GM23338 (cell line): Measurements from ENCODE around the gene SSBP2. TPM values are rescaled to one million over a fixed set of nuclear protein-coding genes. Genes with fewer than 3 reads are reported as not detected.

Experiments used
- ATAC-seq: fragments of 200-7000 bp; cut with Tn5 transposase; 3 replicates; pipeline ENCODE4 v1.9.1; 2020
- DNase-seq: peaks from one replicate; pipeline ENCODE4 v3.0.0-alpha.2; 2015; ENCODE audit warnings: low spot score
- H2AFZ ChIP-seq: fragments of 200-600 bp; sonication (generic); 2 replicates; pipeline ENCODE4 v1.8.0; 2016; ENCODE audit warnings: antibody characterized with exemption, mild to moderate bottlenecking, moderate library complexity
- H3F3A ChIP-seq: fragments of 200-600 bp; sonication (generic); replicated peaks from 2 replicates; pipeline ENCODE4 v1.8.0; 2017; ENCODE audit warnings: antibody characterized with exemption, mixed run types, low read depth
- H3K27ac ChIP-seq: fragments of 200-600 bp; sonication (generic); 2 replicates; pipeline ENCODE4 v1.6.1; 2016; ENCODE audit warnings: low read depth
- H3K27me3 ChIP-seq: fragments of 200-600 bp; sonication (generic); 2 replicates; pipeline ENCODE4 v1.8.0; 2016; ENCODE audit warnings: mild to moderate bottlenecking, mixed run types, moderate library complexity; ENCODE audit not compliant: insufficient read depth
- H3K36me3 ChIP-seq: fragments of 200-600 bp; sonication (generic); 2 replicates; pipeline ENCODE4 v1.8.0; 2016; ENCODE audit warnings: mild to moderate bottlenecking; ENCODE audit not compliant: insufficient read depth
- H3K4me1 ChIP-seq: fragments of 200-600 bp; sonication (generic); 2 replicates; pipeline ENCODE4 v1.8.0; 2016; ENCODE audit warnings: mild to moderate bottlenecking, moderate library complexity; ENCODE audit not compliant: insufficient read depth
- H3K4me2 ChIP-seq: fragments of 200-600 bp; sonication (generic); 2 replicates; pipeline ENCODE4 v1.7.1; 2017; ENCODE audit warnings: mixed run types
- H3K4me3 ChIP-seq: fragments of 200-600 bp; sonication (generic); 2 replicates; pipeline ENCODE4 v1.6.1; 2016; ENCODE audit warnings: mixed run types
- H3K79me2 ChIP-seq: fragments of 200-600 bp; sonication (generic); replicated peaks from 2 replicates; pipeline ENCODE4 v1.8.0; 2017; ENCODE audit warnings: mild to moderate bottlenecking; ENCODE audit not compliant: insufficient read depth
- H3K9me2 ChIP-seq: fragments of 200-600 bp; sonication (generic); 2 replicates; pipeline ENCODE4 v1.8.0; 2017; ENCODE audit not compliant: insufficient read depth
- H4K20me1 ChIP-seq: fragments of 200-600 bp; sonication (generic); replicated peaks from 2 replicates; pipeline ENCODE4 v1.8.0; 2017; ENCODE audit warnings: mild to moderate bottlenecking; ENCODE audit not compliant: insufficient read depth
- H3K27ac Mint-ChIP-seq: 2 replicates; pipeline ENCODE4 v1.8.0; 2020; ENCODE audit warnings: inconsistent platforms, mild to moderate bottlenecking, moderate library complexity, mixed read lengths
- H3K27me3 Mint-ChIP-seq: 3 replicates; pipeline ENCODE4 v1.8.0; 2022; ENCODE audit warnings: low read depth, mild to moderate bottlenecking, moderate library complexity, mixed read lengths, inconsistent platforms; ENCODE audit not compliant: insufficient read depth, poor library complexity
- H3K36me3 Mint-ChIP-seq: 3 replicates; pipeline ENCODE4 v1.8.0; 2021; ENCODE audit warnings: low read depth, mild to moderate bottlenecking, inconsistent platforms, moderate library complexity, mixed read lengths
- H3K4me1 Mint-ChIP-seq: 3 replicates; pipeline ENCODE4 v1.8.0; 2020; ENCODE audit warnings: mild to moderate bottlenecking, inconsistent platforms, mixed read lengths
- H3K4me3 Mint-ChIP-seq: 3 replicates; pipeline ENCODE4 v1.8.0; 2021; ENCODE audit warnings: moderate library complexity, mild to moderate bottlenecking, inconsistent platforms, mixed read lengths
- H3K9me3 Mint-ChIP-seq: 3 replicates; pipeline ENCODE4 v1.8.0; 2020; ENCODE audit warnings: moderate library complexity, mild to moderate bottlenecking, inconsistent platforms, mixed read lengths
- EZH2 ChIP-seq: fragments of 200-600 bp; sonication (generic); IDR thresholded peaks from one replicate; pipeline ENCODE4 v1.8.0; 2017; ENCODE audit warnings: antibody characterized with exemption, mild to moderate bottlenecking, low read depth; ENCODE audit not compliant: unreplicated experiment
- EZH2phosphoT487 ChIP-seq: fragments of 200-600 bp; sonication (generic); IDR thresholded peaks from one replicate; pipeline ENCODE4 v1.8.1; 2018; ENCODE audit warnings: antibody characterized with exemption; ENCODE audit not compliant: unreplicated experiment
- NANOG ChIP-seq: IDR thresholded peaks from 2 replicates; pipeline ENCODE4 v1.6.1; 2016; ENCODE audit warnings: antibody characterized with exemption, borderline replicate concordance
- STAT1 ChIP-seq: IDR thresholded peaks from one replicate; pipeline ENCODE4 v1.6.1; 2016; ENCODE audit warnings: antibody characterized with exemption; ENCODE audit not compliant: unreplicated experiment
- ZNF331 ChIP-seq: fragments of 250-450 bp; sonication (Bioruptor Pico); IDR thresholded peaks from 2 replicates; pipeline ENCODE4 v1.5.0; 2020; ENCODE audit warnings: low read depth, mild to moderate bottlenecking, moderate library complexity
- polyA plus RNA-seq: library from polyadenylated mRNA; unstranded; fragments of >200 nt; fragmentation: Nextera tagmentation; extraction: Ambion mirVana; gene quantifications from 2 replicates; pipeline ENCODE4 v1.2.1, GENCODE V29; 2016
- total RNA-seq: library from RNA; depleted of rRNA; stranded (reverse); fragments of >200 nt; shearing (Covaris generic); gene quantifications from 2 replicates; pipeline ENCODE4 v1.2.3, GENCODE V29; 2014
- TF ChIP-seq, protein P1 (sequence below): fragments of 250-450 bp; sonication (Bioruptor Pico); IDR thresholded peaks from 2 replicates; pipeline ENCODE4 v1.5.0; 2020; ENCODE audit warnings: mild to moderate bottlenecking, moderate library complexity
- TF ChIP-seq, protein P2 (sequence below), 2 experiments: fragments of 200-600 bp in 1 of 2; sonication (generic) in 1 of 2; conservative IDR thresholded peaks; 2 replicates each; pipeline versions ENCODE4 v1.5.1 to v1.6.1; 2016 to 2017; ENCODE audit warnings: antibody characterized with exemption in 2 of 2, low read depth in 2 of 2, mild to moderate bottlenecking in 2 of 2, moderate library complexity in 1 of 2

Gene SSBP2
- total and polyA plus RNA-seq, 2 experiments from 2014 or later = 21.5 to 24.7 TPM

DNA sequence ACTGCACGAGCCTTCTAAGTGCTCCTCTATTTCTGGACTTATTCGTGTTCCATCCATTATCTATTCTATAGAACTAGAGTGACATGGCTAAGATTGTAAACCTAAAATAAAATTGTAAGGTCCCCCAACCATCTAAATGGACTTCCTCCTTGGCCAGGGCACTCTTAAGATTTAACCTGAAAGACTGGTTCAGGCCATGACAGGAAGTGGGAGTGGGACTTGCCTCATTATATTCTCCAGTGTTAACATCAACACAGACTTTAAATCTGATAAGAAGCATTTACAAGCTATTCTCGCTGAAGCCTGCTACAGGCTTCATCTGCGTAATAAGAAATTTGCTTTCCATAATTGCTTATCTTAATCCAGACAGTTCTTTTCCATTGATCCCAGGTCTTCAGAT is 117.0 kb downstream of the SSBP2 start (continued):
- TF ChIP-seq, protein P1, sequence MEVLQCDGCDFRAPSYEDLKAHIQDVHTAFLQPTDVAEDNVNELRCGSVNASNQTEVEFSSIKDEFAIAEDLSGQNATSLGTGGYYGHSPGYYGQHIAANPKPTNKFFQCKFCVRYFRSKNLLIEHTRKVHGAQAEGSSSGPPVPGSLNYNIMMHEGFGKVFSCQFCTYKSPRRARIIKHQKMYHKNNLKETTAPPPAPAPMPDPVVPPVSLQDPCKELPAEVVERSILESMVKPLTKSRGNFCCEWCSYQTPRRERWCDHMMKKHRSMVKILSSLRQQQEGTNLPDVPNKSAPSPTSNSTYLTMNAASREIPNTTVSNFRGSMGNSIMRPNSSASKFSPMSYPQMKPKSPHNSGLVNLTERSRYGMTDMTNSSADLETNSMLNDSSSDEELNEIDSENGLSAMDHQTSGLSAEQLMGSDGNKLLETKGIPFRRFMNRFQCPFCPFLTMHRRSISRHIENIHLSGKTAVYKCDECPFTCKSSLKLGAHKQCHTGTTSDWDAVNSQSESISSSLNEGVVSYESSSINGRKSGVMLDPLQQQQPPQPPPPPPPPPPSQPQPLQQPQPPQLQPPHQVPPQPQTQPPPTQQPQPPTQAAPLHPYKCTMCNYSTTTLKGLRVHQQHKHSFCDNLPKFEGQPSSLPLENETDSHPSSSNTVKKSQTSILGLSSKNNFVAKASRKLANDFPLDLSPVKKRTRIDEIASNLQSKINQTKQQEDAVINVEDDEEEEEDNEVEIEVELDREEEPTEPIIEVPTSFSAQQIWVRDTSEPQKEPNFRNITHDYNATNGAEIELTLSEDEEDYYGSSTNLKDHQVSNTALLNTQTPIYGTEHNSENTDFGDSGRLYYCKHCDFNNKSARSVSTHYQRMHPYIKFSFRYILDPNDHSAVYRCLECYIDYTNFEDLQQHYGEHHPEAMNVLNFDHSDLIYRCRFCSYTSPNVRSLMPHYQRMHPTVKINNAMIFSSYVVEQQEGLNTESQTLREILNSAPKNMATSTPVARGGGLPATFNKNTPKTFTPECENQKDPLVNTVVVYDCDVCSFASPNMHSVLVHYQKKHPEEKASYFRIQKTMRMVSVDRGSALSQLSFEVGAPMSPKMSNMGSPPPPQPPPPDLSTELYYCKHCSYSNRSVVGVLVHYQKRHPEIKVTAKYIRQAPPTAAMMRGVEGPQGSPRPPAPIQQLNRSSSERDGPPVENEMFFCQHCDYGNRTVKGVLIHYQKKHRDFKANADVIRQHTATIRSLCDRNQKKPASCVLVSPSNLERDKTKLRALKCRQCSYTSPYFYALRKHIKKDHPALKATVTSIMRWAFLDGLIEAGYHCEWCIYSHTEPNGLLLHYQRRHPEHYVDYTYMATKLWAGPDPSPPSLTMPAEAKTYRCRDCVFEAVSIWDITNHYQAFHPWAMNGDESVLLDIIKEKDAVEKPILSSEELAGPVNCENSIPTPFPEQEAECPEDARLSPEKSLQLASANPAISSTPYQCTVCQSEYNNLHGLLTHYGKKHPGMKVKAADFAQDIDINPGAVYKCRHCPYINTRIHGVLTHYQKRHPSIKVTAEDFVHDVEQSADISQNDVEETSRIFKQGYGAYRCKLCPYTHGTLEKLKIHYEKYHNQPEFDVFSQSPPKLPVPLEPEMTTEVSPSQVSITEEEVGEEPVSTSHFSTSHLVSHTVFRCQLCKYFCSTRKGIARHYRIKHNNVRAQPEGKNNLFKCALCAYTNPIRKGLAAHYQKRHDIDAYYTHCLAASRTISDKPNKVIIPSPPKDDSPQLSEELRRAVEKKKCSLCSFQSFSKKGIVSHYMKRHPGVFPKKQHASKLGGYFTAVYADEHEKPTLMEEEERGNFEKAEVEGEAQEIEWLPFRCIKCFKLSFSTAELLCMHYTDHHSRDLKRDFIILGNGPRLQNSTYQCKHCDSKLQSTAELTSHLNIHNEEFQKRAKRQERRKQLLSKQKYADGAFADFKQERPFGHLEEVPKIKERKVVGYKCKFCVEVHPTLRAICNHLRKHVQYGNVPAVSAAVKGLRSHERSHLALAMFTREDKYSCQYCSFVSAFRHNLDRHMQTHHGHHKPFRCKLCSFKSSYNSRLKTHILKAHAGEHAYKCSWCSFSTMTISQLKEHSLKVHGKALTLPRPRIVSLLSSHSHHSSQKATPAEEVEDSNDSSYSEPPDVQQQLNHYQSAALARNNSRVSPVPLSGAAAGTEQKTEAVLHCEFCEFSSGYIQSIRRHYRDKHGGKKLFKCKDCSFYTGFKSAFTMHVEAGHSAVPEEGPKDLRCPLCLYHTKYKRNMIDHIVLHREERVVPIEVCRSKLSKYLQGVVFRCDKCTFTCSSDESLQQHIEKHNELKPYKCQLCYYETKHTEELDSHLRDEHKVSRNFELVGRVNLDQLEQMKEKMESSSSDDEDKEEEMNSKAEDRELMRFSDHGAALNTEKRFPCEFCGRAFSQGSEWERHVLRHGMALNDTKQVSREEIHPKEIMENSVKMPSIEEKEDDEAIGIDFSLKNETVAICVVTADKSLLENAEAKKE (CRISPR knock-in tag) = no peak

DNA sequence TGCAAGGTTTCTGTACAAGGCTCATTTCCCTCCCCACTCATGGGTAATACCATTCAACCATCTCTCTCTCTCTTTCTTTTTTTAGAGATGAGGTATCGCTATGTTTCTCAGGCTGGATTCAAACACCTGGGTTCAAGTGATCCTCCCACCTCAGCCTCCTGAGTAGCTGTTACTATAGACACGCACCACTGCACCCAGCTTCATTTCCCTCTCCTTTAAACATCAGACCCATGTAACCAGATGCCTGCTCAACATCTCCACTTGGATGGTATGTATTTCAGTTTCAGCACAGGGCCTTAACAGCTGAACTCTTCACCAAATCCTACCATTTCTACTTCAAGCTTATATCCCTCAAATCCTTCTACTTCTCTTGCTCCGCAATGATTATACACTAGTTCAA is 117.4 kb downstream of the SSBP2 start:
- H3K4me1 Mint-ChIP-seq = no peaks in the 10 kb centered on the region
- H3K9me2 ChIP-seq = no peaks in the 10 kb centered on the region
- ATAC-seq = no peak
- no peaks in the 10 kb centered on the region for H3K27me3 ChIP-seq
- H3K4me3 Mint-ChIP-seq = no peak overlapping the region
- no peak overlapping the region for H3K27ac ChIP-seq
- no peaks in the 10 kb centered on the region for H3F3A ChIP-seq
- H3K9me3 Mint-ChIP-seq = no peaks in the 10 kb centered on the region
- peaks cover 4% of the 10 kb centered on the region; the same call in 1 of the 2 replicates for H3K4me1 ChIP-seq
- no peak overlapping the region for H3K4me3 ChIP-seq
- no peaks in the 10 kb centered on the region for H4K20me1 ChIP-seq
- H3K36me3 Mint-ChIP-seq = no peaks in the 10 kb centered on the region
- TF ChIP-seq EZH2 (no peak), ZNF331 (CRISPR knock-in tag) (no peak), STAT1 (no peak), EZH2phosphoT487 (no peak), NANOG (no peak)
- TF ChIP-seq, protein P2, sequence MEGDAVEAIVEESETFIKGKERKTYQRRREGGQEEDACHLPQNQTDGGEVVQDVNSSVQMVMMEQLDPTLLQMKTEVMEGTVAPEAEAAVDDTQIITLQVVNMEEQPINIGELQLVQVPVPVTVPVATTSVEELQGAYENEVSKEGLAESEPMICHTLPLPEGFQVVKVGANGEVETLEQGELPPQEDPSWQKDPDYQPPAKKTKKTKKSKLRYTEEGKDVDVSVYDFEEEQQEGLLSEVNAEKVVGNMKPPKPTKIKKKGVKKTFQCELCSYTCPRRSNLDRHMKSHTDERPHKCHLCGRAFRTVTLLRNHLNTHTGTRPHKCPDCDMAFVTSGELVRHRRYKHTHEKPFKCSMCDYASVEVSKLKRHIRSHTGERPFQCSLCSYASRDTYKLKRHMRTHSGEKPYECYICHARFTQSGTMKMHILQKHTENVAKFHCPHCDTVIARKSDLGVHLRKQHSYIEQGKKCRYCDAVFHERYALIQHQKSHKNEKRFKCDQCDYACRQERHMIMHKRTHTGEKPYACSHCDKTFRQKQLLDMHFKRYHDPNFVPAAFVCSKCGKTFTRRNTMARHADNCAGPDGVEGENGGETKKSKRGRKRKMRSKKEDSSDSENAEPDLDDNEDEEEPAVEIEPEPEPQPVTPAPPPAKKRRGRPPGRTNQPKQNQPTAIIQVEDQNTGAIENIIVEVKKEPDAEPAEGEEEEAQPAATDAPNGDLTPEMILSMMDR (conservative IDR thresholded peaks at IDR 0.05; ENCODE audit: low read depth in 2 of 2) = no peak
- TF ChIP-seq, protein P1 (CRISPR knock-in tag) = no peak
- H3K79me2 ChIP-seq = no peaks in the 10 kb centered on the region
- no peak for DNase-seq
- no peak overlapping the region for H3K4me2 ChIP-seq
- H3K36me3 ChIP-seq = no peaks in the 10 kb centered on the region
- H2AFZ ChIP-seq = no peak overlapping the region
- no peaks in the 10 kb centered on the region for H3K27me3 Mint-ChIP-seq
- H3K27ac Mint-ChIP-seq = no peak overlapping the region
